ENCODE data around the gene BEND3. TPM values are rescaled to one million over a fixed set of nuclear protein-coding genes. Genes with fewer than 3 reads are reported as not detected.
A peak's percentile ranks its signal among the peaks of the same experiment; 100 is the strongest.
"Not testable (repeated sequence)": the region's sequence is repeated elsewhere in the genome, so short reads cannot be mapped to it uniquely, and the experiment has no call there.

Gene BEND3
- total RNA-seq (1 to 10 TPM; 3.8 to 5.6 TPM), polyA plus RNA-seq (ENCODE audit: insufficient read length in 6 of 6) (1 to 10 TPM; 4.4 to 7.8 (median 5.9) TPM)
- long read RNA-seq, donor 1 = 0 reads
- long read RNA-seq, donor 2, full-length matches to known transcripts = 1 of 1 reads
- long read RNA-seq, donor 2, partial matches to known transcripts = 0 of 1 reads
- long read RNA-seq, donor 2, other reads (novel, unspliced or antisense) = 0 of 1 reads
- long read RNA-seq, donor 3, full-length matches to known transcripts = 3 of 3 reads
- long read RNA-seq, donor 3, partial matches to known transcripts = 0 of 3 reads
- long read RNA-seq, donor 3, other reads (novel, unspliced or antisense) = 0 of 3 reads
- long read RNA-seq, donor 4, partial matches to known transcripts = 0 of 1 reads
- long read RNA-seq, donor 4, other reads (novel, unspliced or antisense) = 1 of 1 reads
- long read RNA-seq, donor 5, full-length matches to known transcripts = 2 of 2 reads
- long read RNA-seq, donor 5, partial matches to known transcripts = 0 of 2 reads
- long read RNA-seq, donor 5, other reads (novel, unspliced or antisense) = 0 of 2 reads
- long read RNA-seq, donor 6 = 0 reads
- long read RNA-seq, donor 7 = 0 reads
- long read RNA-seq, donor 8, full-length matches to known transcripts = 2 of 2 reads
- long read RNA-seq, donor 8, partial matches to known transcripts = 0 of 2 reads
- long read RNA-seq, donor 8, other reads (novel, unspliced or antisense) = 0 of 2 reads
- long read RNA-seq, donor 9 = 0 reads
- long read RNA-seq, donor 10 = 0 reads
- long read RNA-seq, donor 11 = 0 reads
- long read RNA-seq, donor 12, partial matches to known transcripts = 10 of 10 reads
- long read RNA-seq, donor 12, other reads (novel, unspliced or antisense) = 0 of 10 reads

GRCh38 chr6:107114926-107115694 is at the start of gene BEND3:
Gene BEND3 (minus strand): TSS chr6:107115515. CDS start chr6:107099285, 16,230 bp downstream.
- intact Hi-C loops (cut with DNase I) = no loop called here
- DNase-seq = peak; percentile 40 to 85 (median 50)
- no peaks in the 10 kb centered on the region for H3K36me3 ChIP-seq
- H3K27ac ChIP-seq = peak within 1 kb of the TSS; percentile 41 to 74
- H3K9me3 ChIP-seq = no peaks in the 10 kb centered on the region
- peaks cover 5 to 31% of the 10 kb centered on the region in 2 donors for H3K4me1 ChIP-seq
- ATAC-seq = peak; percentile 10
- no peak for TF ChIP-seq CTCF (IDR thresholded peaks at IDR 0.05)
- H3K27me3 ChIP-seq = peaks cover 0 to 25% of the 10 kb centered on the region in 2 donors
- peak within 1 kb of the TSS; percentile 55 to 58 for H3K4me3 ChIP-seq

- DNase-seq; H3K27ac ChIP-seq; H3K4me1 ChIP-seq; H3K27me3 ChIP-seq; intact Hi-C loops (cut with DNase I); H3K4me3 ChIP-seq; H3K9me3 ChIP-seq; ATAC-seq; H3K36me3 ChIP-seq: not testable (repeated sequence)
These were observed 49.0 kb upstream of the BEND3 start for GRCh38 chr6:107164299-107164698.

- Histone ChIP-seq H3K9me3 (no peaks in the 10 kb centered on the region), H3K4me3 (no peak overlapping the region), H3K27me3 (no peaks in the 10 kb centered on the region), H3K36me3 (no peaks in the 10 kb centered on the region), H3K4me1 (no peaks in the 10 kb centered on the region), H3K27ac (no peak overlapping the region)
- no peak for TF ChIP-seq CTCF (IDR thresholded peaks at IDR 0.05)
- intact Hi-C loops (cut with DNase I) = no loop called here
- no peak for DNase-seq
- no peak for ATAC-seq
These were observed 46.2 kb upstream of the BEND3 start for GRCh38 chr6:107161521-107161920.

- H3K9me3 ChIP-seq = no peaks in the 10 kb centered on the region
- no peaks in the 10 kb centered on the region for H3K27me3 ChIP-seq
- no peak overlapping the region for H3K27ac ChIP-seq
- H3K36me3 ChIP-seq = no peaks in the 10 kb centered on the region
- intact Hi-C loops (cut with DNase I) = no loop called here
- TF ChIP-seq CTCF (IDR thresholded peaks at IDR 0.05) = no peak
- no peak for DNase-seq
- H3K4me3 ChIP-seq = no peak overlapping the region
- no peak for ATAC-seq
- no peaks in the 10 kb centered on the region for H3K4me1 ChIP-seq
These were observed 41.3 kb upstream of the BEND3 start for GRCh38 chr6:107156617-107157016.

GRCh38 chr6:107154801-107155160 is 39.5 kb upstream of the BEND3 start:
- no peak for DNase-seq
- H3K9me3 ChIP-seq = no peaks in the 10 kb centered on the region
- no peak overlapping the region for H3K4me3 ChIP-seq
- peak overlapping the region; percentile 29 to 61 for H3K27ac ChIP-seq
- no peaks in the 10 kb centered on the region for H3K27me3 ChIP-seq
- intact Hi-C loops (cut with DNase I) = no loop called here
- H3K4me1 ChIP-seq = no peaks in the 10 kb centered on the region
- TF ChIP-seq CTCF (IDR thresholded peaks at IDR 0.05) = no peak
- no peaks in the 10 kb centered on the region for H3K36me3 ChIP-seq
- ATAC-seq = peak; percentile 5
